BE2C (cell line): ENCODE measurements around the gene AMZ2.
"Not testable (repeated sequence)": the region's sequence is repeated elsewhere in the genome, so short reads cannot be mapped to it uniquely, and the experiment has no call there.

Source experiments
- DNase-seq: peaks from one replicate; pipeline ENCODE4 v3.0.0-alpha.2; 2020
- H3K27me3 ChIP-seq: fragments of 250-450 bp; sonication (Bioruptor Pico); 2 replicates; pipeline ENCODE4 v1.5.1; 2020; ENCODE audit warnings: mild to moderate bottlenecking
- H3K36me3 ChIP-seq: fragments of 250-450 bp; sonication (Bioruptor Pico); 2 replicates; pipeline ENCODE4 v1.5.1; 2020; ENCODE audit warnings: mild to moderate bottlenecking
- H3K4me1 ChIP-seq: fragments of 250-450 bp; sonication (Bioruptor Pico); 2 replicates; pipeline ENCODE4 v1.5.1; 2020
- H3K4me3 ChIP-seq: 2 replicates; pipeline ENCODE4 v1.5.1; 2011; ENCODE audit warnings: low read depth, low read length
- H3K9me3 ChIP-seq: fragments of 250-450 bp; sonication (Bioruptor Pico); 2 replicates; pipeline ENCODE4 v1.5.1; 2020
- TF ChIP-seq, protein P1 (sequence below): IDR thresholded peaks from 2 replicates; pipeline ENCODE4 v1.5.1; 2012; ENCODE audit warnings: mild to moderate bottlenecking, low read depth, low read length

The AMZ2 gene

DNA sequence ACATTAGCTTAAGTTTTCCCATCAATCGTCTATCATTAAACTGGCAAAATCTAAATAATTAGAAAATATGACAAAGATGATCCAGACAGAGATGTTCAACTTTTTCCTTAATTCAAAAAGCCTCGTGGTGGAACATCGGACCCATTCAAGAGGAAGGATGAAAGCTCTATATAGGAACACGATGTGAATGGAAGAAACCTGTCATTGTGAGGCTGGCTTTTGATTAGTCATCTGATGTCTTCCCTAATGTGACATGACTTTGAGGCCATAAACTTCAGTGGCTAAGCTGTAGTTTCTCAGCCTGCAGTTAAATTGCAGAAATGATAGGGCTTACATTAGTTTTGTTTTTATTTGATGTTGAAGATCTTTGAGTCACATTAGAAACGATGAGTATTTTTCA lies 1.0 kb downstream of the AMZ2 start:
- Histone ChIP-seq H3K36me3 (no peaks in the 10 kb centered on the region), H3K9me3 (no peaks in the 10 kb centered on the region), H3K4me3 (peak overlapping the region; percentile 77), H3K27me3 (no peaks in the 10 kb centered on the region), H3K4me1 (no peaks in the 10 kb centered on the region)
- DNase-seq: no peak
- TF ChIP-seq, protein P1, sequence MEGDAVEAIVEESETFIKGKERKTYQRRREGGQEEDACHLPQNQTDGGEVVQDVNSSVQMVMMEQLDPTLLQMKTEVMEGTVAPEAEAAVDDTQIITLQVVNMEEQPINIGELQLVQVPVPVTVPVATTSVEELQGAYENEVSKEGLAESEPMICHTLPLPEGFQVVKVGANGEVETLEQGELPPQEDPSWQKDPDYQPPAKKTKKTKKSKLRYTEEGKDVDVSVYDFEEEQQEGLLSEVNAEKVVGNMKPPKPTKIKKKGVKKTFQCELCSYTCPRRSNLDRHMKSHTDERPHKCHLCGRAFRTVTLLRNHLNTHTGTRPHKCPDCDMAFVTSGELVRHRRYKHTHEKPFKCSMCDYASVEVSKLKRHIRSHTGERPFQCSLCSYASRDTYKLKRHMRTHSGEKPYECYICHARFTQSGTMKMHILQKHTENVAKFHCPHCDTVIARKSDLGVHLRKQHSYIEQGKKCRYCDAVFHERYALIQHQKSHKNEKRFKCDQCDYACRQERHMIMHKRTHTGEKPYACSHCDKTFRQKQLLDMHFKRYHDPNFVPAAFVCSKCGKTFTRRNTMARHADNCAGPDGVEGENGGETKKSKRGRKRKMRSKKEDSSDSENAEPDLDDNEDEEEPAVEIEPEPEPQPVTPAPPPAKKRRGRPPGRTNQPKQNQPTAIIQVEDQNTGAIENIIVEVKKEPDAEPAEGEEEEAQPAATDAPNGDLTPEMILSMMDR: no peak

DNA sequence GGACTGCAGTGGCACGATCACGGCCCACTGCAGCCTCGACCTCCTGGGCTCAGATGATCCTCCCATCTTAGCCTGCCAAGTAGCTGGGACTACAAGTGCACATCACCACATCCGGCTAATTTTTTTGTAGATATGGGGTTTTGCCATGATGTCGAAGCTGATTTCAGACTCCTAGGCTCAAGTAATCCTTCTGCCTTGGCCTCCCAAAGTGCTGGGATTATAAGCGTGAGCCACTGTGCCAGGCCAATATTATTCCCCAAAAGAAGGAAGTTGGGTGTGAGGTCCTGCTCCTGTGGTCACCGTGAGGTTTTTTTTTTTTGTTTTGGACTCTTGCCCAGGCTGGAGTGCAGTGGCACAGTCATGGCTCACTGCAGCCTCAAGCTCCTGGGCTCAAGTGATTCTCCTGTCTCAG lies 1.5 kb downstream of the AMZ2 start:
- TF ChIP-seq, protein P1: no peak
- H3K4me3 ChIP-seq: no peak overlapping the region
- no peaks in the 10 kb centered on the region for H3K4me1 ChIP-seq
- no peaks in the 10 kb centered on the region for H3K36me3 ChIP-seq
- no peak for DNase-seq
- H3K9me3 ChIP-seq: no peaks in the 10 kb centered on the region
- no peaks in the 10 kb centered on the region for H3K27me3 ChIP-seq

DNA sequence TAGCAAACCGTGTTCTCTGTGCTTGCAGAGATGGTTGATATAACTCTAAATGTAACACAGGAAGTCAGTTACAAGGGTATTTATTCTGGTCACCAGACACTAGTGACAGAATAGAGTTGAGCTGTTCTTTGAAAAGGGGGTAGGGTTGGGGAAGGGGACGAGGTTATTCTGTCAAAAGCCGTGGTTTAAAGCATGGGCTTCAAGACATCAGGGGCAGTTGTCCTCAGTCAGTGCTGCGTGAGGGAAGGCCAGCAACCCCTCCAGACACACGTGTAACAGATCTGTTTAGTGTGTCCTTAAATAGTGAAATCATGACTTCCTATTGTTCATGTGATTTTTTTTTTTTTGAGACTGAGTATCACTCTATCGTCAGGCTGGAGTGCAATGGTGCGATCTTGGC lies 5.6 kb downstream of the AMZ2 start:
- DNase-seq, H3K36me3 ChIP-seq, H3K9me3 ChIP-seq, H3K27me3 ChIP-seq, H3K4me3 ChIP-seq, H3K4me1 ChIP-seq: not testable (repeated sequence)

GRCh38 chr17:68255151-68255550 lies 7.3 kb downstream of the AMZ2 start:
- Histone ChIP-seq H3K4me3 (no peak overlapping the region), H3K27me3 (no peaks in the 10 kb centered on the region), H3K4me1 (no peaks in the 10 kb centered on the region), H3K36me3 (no peaks in the 10 kb centered on the region), H3K9me3 (no peaks in the 10 kb centered on the region)
- TF ChIP-seq, protein P1: no peak
- DNase-seq: no peak

DNA sequence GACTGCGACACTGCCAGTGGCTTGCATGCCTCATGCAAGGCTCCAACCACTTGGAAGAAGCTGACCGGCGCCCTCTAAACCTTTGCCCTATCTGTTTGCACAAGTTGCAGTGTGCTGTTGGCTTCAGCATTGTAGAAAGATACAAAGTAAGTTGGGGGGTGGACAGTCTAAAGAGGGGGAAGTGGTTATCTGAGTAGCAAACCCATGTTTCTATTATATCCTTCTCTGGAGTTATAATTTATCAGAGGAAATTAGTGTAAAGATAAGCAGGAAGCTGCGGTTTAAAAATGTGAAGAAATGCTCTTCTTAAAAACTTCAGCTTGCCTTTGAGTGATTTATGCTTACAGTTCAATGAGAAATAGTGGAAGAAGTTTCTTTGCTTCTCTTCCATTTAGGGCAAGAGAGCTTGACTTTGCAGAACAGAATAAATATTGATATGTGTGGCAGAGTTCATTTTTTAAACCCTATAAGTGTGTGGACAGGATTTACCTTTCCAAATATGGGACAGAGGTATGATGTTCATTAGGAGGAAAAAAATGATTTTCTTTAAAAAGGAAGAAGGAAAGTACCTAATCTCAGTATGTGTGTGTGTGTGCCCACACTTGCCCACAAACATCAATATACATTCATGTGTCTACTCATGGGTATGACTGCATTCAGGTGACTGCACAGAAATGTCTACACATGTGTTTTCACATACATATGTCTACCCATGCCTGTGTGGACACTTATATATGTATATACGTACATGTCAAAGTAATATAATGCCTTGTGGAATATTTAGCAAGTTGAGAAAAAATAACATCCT lies 8.1 kb downstream of the AMZ2 start:
- Histone ChIP-seq H3K27me3 (no peaks in the 10 kb centered on the region), H3K9me3 (no peaks in the 10 kb centered on the region), H3K36me3 (no peaks in the 10 kb centered on the region), H3K4me1 (no peaks in the 10 kb centered on the region), H3K4me3 (no peak overlapping the region)
- no peak for DNase-seq
- TF ChIP-seq, protein P1: no peak

DNA sequence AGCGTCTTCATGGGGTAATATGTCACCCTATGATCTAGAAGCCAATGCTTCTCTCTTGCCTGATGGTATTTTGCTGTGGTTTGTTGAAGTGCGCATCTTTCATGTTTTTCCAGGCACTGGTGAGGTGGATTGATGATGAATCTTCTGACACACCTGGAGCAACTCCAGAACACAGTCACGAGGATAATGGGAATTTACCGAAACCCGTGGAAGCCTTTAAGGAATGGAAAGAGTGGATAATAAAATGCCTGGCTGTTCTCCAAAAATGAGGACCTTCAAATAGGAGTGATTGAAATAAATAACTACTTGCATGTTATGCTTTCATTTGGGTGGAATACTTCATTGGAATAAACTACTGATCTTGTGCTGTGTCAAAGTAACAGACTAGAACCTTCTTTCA lies 8.9 kb downstream of the AMZ2 start:
- not testable (repeated sequence) for H3K27me3 ChIP-seq, H3K9me3 ChIP-seq, H3K4me1 ChIP-seq, H3K4me3 ChIP-seq, DNase-seq, H3K36me3 ChIP-seq

GRCh38 chr17:68257934-68258333 lies 10.1 kb downstream of the AMZ2 start:
- no peaks in the 10 kb centered on the region for H3K27me3 ChIP-seq
- H3K4me3 ChIP-seq: no peak overlapping the region
- TF ChIP-seq, protein P1: no peak
- DNase-seq: no peak
- no peaks in the 10 kb centered on the region for H3K36me3 ChIP-seq
- no peaks in the 10 kb centered on the region for H3K4me1 ChIP-seq
- no peaks in the 10 kb centered on the region for H3K9me3 ChIP-seq

DNA sequence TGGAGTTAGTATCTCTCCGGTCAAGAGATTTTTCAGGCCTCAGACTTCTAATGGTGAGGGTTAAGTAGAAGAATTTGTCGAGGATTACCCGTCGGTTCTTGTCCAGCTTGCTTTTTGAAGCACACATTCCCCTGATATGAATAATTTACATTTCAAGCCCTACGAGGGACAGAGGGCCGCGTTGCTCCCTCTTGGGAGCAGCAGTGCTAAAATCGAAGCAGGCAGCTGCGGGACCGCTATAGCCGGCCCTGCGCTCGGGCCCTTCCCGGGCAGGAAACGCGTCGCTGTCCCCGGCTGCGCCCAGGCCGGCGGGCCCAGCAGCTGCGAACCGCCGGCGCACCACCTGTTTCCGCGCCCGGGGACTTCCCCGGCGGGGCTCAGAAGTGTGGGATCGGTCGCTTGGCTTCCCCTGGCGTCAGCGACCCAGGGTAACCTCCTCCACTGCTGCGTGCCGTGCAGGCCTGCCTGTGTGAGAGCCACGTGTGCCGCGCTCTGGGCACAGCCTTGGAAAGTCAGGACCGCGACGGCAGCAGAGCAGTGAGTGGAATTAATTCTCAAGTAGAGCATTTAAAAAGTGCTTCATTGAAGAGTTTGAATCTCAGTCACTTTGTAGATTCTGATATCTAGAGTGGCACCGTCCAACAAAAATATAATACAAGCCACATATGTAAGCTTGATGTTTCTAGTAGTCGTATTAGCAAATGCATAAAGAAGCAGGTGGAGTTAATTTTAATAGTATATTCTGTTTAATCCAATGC lies 11.2 kb downstream of the AMZ2 start:
- peak; percentile 60 for DNase-seq
- peak overlapping the region; percentile 35 for H3K4me3 ChIP-seq
- H3K9me3 ChIP-seq, H3K4me1 ChIP-seq, H3K36me3 ChIP-seq, H3K27me3 ChIP-seq: not testable (repeated sequence)

- DNase-seq, H3K4me1 ChIP-seq, H3K27me3 ChIP-seq, H3K36me3 ChIP-seq, H3K9me3 ChIP-seq: not testable (repeated sequence)
- peak overlapping the region; percentile 35 for H3K4me3 ChIP-seq
Observed at GRCh38 chr17:68259648-68259951, 11.8 kb downstream of the AMZ2 start.
